Fibroblast of mammary gland (primary cell): ENCODE data around the gene PHLDB3.

Experiments used
- DNase-seq: peaks from one replicate; pipeline ENCODE4 v3.0.0-alpha.2; 2010; ENCODE audit warnings: low read depth
- H3K4me3 ChIP-seq: 2 replicates; pipeline ENCODE4 v1.5.1; 2011; ENCODE audit warnings: low read depth, mild to moderate bottlenecking, low read length, moderate library complexity; ENCODE audit not compliant: control insufficient read depth
- TF ChIP-seq, protein P1 (sequence below): conservative IDR thresholded peaks from 2 replicates; pipeline ENCODE4 v1.5.1; 2011; ENCODE audit warnings: low read depth, low read length, inconsistent platforms; ENCODE audit not compliant: control insufficient read depth, insufficient read depth

The PHLDB3 gene

DNA sequence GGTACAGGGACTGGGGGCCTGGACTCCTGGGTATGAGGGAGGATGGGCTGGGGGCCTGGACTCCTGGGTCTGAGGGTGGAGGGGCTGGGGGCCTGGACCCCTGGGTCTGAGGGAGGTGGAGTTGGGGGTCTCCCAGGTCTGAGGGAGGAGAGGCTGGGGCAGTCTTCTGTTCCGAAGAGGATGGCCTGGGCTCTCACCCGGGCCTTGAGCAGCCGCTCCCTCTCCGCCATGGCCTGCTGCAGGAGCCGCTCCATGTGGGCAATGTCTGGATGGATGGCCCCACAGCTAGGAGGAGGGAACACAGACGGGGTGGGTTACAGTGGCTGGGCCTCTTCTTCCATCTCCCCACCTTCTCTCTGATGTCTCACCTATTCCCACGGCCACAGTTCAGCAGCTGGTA, 18.1 kb downstream of the PHLDB3 start:
- H3K4me3 ChIP-seq = no peak overlapping the region
- TF ChIP-seq, protein P1, sequence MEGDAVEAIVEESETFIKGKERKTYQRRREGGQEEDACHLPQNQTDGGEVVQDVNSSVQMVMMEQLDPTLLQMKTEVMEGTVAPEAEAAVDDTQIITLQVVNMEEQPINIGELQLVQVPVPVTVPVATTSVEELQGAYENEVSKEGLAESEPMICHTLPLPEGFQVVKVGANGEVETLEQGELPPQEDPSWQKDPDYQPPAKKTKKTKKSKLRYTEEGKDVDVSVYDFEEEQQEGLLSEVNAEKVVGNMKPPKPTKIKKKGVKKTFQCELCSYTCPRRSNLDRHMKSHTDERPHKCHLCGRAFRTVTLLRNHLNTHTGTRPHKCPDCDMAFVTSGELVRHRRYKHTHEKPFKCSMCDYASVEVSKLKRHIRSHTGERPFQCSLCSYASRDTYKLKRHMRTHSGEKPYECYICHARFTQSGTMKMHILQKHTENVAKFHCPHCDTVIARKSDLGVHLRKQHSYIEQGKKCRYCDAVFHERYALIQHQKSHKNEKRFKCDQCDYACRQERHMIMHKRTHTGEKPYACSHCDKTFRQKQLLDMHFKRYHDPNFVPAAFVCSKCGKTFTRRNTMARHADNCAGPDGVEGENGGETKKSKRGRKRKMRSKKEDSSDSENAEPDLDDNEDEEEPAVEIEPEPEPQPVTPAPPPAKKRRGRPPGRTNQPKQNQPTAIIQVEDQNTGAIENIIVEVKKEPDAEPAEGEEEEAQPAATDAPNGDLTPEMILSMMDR = no peak
- no peak for DNase-seq

- TF ChIP-seq, protein P1 = no peak
- DNase-seq = no peak
- H3K4me3 ChIP-seq = no peak overlapping the region
These were observed 18.6 kb downstream of the PHLDB3 start for GRCh38 chr19:43485951-43486350.

GRCh38 chr19:43483281-43483680, 21.3 kb downstream of the PHLDB3 start:
- H3K4me3 ChIP-seq = no peak overlapping the region
- TF ChIP-seq, protein P1 = no peak
- DNase-seq = no peak

DNA sequence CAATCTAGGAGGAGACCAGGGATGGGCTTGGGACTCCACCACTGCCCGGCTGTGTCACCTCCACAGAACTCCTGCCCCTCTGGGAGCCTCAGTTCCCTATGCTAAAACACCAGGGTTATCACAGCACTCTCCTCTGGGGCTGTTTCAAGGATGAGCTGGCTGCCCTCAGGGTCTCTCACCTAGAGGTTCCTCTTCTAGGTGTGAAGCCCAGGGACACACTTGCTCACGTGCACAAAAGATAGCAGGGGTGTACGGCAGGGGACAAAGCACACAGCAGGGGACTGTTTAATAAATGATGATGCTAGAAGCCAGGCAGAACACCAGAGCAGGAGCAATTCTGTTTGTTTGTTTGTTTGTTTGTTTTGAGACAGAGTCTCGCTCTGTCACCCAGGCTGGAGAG, 22.4 kb downstream of the PHLDB3 start:
- TF ChIP-seq, protein P1 = no peak
- DNase-seq = no peak
- no peak overlapping the region for H3K4me3 ChIP-seq

- no peak overlapping the region for H3K4me3 ChIP-seq
- TF ChIP-seq, protein P1 = no peak
- no peak for DNase-seq
These were observed 22.8 kb downstream of the PHLDB3 start for GRCh38 chr19:43481701-43482100.

GRCh38 chr19:43480574-43480973, 24.0 kb downstream of the PHLDB3 start:
- DNase-seq = no peak
- TF ChIP-seq, protein P1 = no peak
- no peak overlapping the region for H3K4me3 ChIP-seq

- no peak for DNase-seq
- TF ChIP-seq, protein P1 = no peak
- no peak overlapping the region for H3K4me3 ChIP-seq
These were observed 24.5 kb downstream of the PHLDB3 start for GRCh38 chr19:43479961-43480561.
